GM12874 (cell line): ENCODE results near the gene KRTAP13-3.

Experiments
- TF ChIP-seq, protein P1 (sequence below): IDR thresholded peaks from 2 replicates; pipeline ENCODE4 v1.5.1; 2011; ENCODE audit warnings: low read depth, mild to moderate bottlenecking, control low read depth, low read length, moderate library complexity; ENCODE audit not compliant: insufficient read depth

Gene KRTAP13-3

DNA sequence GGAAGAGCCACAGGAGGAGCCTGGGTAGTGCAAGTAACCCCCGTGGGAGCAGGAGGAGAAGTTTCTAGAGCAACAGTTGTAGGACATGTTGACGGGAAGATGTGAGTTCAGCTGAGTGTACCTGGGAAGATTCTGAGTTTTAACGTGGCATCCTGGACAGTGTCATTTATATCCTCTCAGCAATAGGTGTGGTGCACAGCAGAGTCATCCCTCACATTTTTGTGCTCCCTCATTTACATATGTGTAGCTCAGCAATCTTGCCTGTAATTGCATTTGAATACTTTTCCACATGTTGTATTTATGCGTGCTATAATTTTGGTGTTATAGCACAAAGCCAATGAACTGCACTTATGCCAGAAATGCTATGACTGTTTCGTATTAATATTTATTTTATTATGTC lies at the start of gene KRTAP13-3:
Gene KRTAP13-3 (minus strand): TSS at position 101 of the 400 bp plus-strand sequence. CDS start 14 bp downstream, at position 87.
- TF ChIP-seq, protein P1, sequence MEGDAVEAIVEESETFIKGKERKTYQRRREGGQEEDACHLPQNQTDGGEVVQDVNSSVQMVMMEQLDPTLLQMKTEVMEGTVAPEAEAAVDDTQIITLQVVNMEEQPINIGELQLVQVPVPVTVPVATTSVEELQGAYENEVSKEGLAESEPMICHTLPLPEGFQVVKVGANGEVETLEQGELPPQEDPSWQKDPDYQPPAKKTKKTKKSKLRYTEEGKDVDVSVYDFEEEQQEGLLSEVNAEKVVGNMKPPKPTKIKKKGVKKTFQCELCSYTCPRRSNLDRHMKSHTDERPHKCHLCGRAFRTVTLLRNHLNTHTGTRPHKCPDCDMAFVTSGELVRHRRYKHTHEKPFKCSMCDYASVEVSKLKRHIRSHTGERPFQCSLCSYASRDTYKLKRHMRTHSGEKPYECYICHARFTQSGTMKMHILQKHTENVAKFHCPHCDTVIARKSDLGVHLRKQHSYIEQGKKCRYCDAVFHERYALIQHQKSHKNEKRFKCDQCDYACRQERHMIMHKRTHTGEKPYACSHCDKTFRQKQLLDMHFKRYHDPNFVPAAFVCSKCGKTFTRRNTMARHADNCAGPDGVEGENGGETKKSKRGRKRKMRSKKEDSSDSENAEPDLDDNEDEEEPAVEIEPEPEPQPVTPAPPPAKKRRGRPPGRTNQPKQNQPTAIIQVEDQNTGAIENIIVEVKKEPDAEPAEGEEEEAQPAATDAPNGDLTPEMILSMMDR = no peak

- TF ChIP-seq, protein P1 = no peak
Observed at GRCh38 chr21:30468900-30469714, 43.4 kb upstream of the KRTAP13-3 start.

DNA sequence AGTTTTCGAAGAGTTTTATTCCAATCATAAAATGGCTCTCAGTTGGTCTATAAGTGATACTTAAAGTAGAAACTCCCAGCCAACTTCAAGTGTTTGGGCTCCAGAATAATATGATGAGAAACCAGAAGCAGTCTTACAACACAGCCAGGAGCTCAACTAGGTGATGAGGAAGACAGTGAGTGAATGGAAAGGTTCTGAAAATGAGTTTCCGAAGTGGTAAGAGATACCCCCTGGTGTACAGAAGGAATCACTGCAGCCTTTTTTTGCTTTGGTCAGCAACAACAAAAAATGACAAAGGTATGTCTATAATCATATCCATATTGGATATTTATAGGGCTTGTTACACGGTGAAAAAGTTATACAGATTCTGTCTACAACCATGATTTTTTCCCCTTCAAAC lies 38.0 kb upstream of the KRTAP13-3 start:
- TF ChIP-seq, protein P1 = no peak

DNA sequence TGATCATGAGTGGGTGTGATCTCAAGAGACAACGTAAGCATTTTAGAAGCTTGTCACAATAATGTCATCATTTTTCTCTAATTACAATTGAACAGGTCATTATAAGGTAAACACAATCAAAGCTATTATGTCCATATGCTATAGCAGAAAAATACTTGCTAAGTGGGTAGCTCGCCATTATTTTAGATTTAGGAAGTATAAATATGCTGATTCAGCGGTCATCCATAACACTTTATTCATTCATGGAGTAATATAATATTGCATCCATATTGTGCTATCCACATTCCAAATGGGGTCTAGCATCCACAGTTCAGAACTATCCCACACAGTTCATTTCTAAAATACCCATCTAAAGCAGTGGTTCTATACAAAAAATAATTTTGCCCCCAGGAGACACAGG lies 22.8 kb upstream of the KRTAP13-3 start:
- TF ChIP-seq, protein P1 = no peak

- TF ChIP-seq, protein P1 = no peak
Observed at GRCh38 chr21:30447056-30447455, 21.3 kb upstream of the KRTAP13-3 start.

DNA sequence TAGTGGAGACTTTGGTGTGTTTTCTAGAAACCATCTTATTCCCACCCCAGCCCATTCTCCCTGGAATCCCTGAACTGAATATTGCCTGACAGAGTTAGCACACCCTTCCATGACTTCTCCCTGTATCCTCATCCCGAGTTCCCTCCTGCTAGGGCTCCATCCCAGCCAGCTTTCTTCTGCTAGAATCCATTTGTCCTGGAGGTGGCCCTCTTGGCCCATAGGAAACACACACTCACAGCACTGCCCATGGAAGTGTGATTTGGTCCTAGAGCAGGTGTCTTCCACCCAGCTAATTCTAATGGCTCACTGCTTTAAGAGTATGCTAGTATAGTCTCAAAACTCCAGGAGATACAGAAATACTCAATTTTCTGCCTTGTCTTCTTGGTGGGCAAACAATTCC lies 18.5 kb upstream of the KRTAP13-3 start:
- TF ChIP-seq, protein P1 = no peak

DNA sequence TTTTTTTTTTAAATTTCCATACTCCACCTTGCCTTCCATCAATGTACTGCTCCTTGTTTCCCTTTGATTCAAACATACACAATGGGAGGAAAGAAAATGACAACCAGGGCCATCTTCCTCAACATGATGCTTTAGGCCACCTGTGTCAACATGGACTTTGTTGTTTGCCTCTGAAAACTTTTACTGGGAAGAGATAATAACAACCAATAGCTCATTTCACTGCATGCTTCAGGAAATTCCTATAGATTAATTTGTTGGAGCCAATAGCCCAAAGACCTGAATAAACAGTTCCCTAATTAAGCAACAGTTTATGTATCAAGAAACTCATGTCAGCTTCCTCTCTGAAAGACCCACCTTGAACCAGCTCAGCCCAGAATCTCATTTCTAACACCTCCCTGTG lies 17.5 kb upstream of the KRTAP13-3 start:
- TF ChIP-seq, protein P1 = no peak
